ENCODE results near the gene KPNA2. TPM values are rescaled to one million over a fixed set of nuclear protein-coding genes. Genes with fewer than 3 reads are reported as not detected.
A peak's percentile ranks its signal among the peaks of the same experiment; 100 is the strongest.

Gene KPNA2
- total RNA-seq, 5 donors from 2014 or later (not counting 1 experiment from before 2014, with no cell fraction given), result 10.1 to 58.1 (median 13.9) TPM

- DNase-seq (no peak), ATAC-seq (replicated peaks in 1 of 4) (no peak)
- POLR2A ChIA-PET, result no interaction called here
- H3K4me3 Mint-ChIP-seq, result no peak overlapping the region
- CTCF ChIA-PET, result interaction anchor here in 1 of 2 donors (0.5 kb wide), 1 partner anchor 51 kb away, joined by 4 read pairs; no protein-coding TSS in a partner anchor
- no peak overlapping the region for H3K27ac ChIP-seq (ENCODE audit: low read length)
- no peaks in the 10 kb centered on the region for H3K36me3 ChIP-seq (ENCODE audit: control insufficient read depth in 2 of 2, extremely low read depth in 1 of 2, insufficient read depth in 1 of 2, low read length in 1 of 2)
- H3K9me3 ChIP-seq, result no peaks in the 10 kb centered on the region
- H3K4me1 Mint-ChIP-seq, result no peaks in the 10 kb centered on the region
- H3K36me3 Mint-ChIP-seq, result no peaks in the 10 kb centered on the region
- H3K9me3 Mint-ChIP-seq, result no peaks in the 10 kb centered on the region
- no peaks in the 10 kb centered on the region for H3K4me1 ChIP-seq (ENCODE audit: control insufficient read depth in 1 of 2, extremely low read depth in 1 of 2, insufficient read depth in 2 of 2, low read length in 2 of 2)
- H3K27me3 Mint-ChIP-seq, result no peaks in the 10 kb centered on the region
- no peak overlapping the region for H3K27ac Mint-ChIP-seq
- H3K4me3 ChIP-seq (ENCODE audit: control insufficient read depth in 1 of 2, extremely low read depth in 1 of 2, low read length in 1 of 2), result no peak overlapping the region
- no peaks in the 10 kb centered on the region for H3K27me3 ChIP-seq (replicated peaks in 1 of 2; ENCODE audit: control insufficient read depth in 2 of 2, extremely low read depth in 1 of 2, insufficient read depth in 2 of 2, low read length in 1 of 2)
- WGBS (ENCODE audit: insufficient coverage), result no CpG with 5 or more reads among the region's 3 CpGs
Measured at GRCh38 chr17:68004201-68004600, 31.3 kb upstream of the KPNA2 start.

DNA sequence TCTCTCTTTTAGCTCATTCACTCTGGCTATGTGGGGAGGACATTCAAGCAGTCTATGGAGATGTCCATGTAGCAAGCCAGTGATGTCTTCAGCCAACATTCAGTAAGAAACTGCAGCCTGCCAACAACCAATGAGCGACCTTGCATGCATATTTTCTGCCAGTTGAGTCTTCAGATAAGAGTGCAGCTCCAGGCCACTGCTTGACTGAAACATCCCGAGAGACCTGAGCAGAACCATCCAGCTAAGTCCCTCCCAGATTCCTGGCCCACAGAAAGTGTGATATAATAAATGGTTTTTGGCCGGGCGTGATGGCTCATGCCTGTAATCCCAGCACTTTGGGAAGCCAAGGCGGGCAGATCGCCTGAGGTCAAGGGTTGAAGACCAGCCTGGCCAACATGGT lies 28.7 kb upstream of the KPNA2 start:
- Histone ChIP-seq H3K36me3 (ENCODE audit: control insufficient read depth in 2 of 2, extremely low read depth in 1 of 2, insufficient read depth in 1 of 2, low read length in 1 of 2) (no peaks in the 10 kb centered on the region), H3K27ac (ENCODE audit: low read length) (no peak overlapping the region), H3K9me3 (no peaks in the 10 kb centered on the region), H3K4me3 (ENCODE audit: control insufficient read depth in 1 of 2, extremely low read depth in 1 of 2, low read length in 1 of 2) (no peak overlapping the region), H3K4me1 (ENCODE audit: control insufficient read depth in 1 of 2, extremely low read depth in 1 of 2, insufficient read depth in 2 of 2, low read length in 2 of 2) (peaks cover 0 to 5% of the 10 kb centered on the region in 2 experiments), H3K27me3 (replicated peaks in 1 of 2; ENCODE audit: control insufficient read depth in 2 of 2, extremely low read depth in 1 of 2, insufficient read depth in 2 of 2, low read length in 1 of 2) (peaks cover 0 to 5% of the 10 kb centered on the region in 2 experiments)
- POLR2A ChIA-PET, result no interaction called here
- H3K4me3 Mint-ChIP-seq, result no peak overlapping the region
- H3K36me3 Mint-ChIP-seq, result no peaks in the 10 kb centered on the region
- 93% methylated on average over 2 of the region's 6 CpGs for WGBS (ENCODE audit: insufficient coverage)
- DNase-seq (no peak), ATAC-seq (replicated peaks in 1 of 4) (no peak)
- no peak overlapping the region for H3K27ac Mint-ChIP-seq
- peaks cover 4 to 9% (median 5%) of the 10 kb centered on the region in 3 donors for H3K4me1 Mint-ChIP-seq
- no peaks in the 10 kb centered on the region for H3K27me3 Mint-ChIP-seq
- H3K9me3 Mint-ChIP-seq, result no peaks in the 10 kb centered on the region
- CTCF ChIA-PET, result interaction anchor here in 1 of 2 donors (0.5 kb wide), 1 partner anchor 29 kb away, joined by 4 read pairs; the partner anchor contains the start of gene KPNA2

DNA sequence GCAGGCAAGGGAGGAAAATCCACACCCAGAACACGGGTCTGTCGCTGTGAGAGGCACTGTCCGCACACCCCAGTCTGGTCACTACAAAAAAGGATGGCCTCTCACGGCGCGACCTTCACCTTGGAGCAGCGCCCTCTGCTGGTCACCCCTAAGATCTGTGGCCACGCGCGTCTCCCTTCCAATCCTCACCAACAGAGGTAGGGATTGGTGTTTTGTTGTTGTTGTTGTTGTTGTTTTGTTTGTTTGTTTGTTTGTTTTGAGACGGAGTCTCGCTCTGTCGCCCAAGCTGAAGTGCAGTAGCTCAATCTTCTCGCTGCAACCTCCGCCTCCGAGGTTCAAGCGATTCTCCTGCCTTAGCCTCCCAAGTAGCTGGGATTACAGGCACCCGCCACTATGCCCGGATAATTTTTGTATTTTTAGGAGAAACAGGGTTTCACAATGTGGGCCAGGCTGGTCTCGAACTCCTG lies 24.3 kb upstream of the KPNA2 start:
- no peak overlapping the region for H3K27ac Mint-ChIP-seq
- DNase-seq, result peak in 28 of 35 experiments; percentile 11 to 74 (median 43)
- CTCF ChIA-PET, result interaction anchor here (0.7 kb wide), 2 partner anchors 8 to 54 kb away, joined by 3 to 4 read pairs; no protein-coding TSS in a partner anchor
- peaks cover 0 to 5% of the 10 kb centered on the region in 2 experiments for H3K27me3 ChIP-seq (replicated peaks in 1 of 2; ENCODE audit: control insufficient read depth in 2 of 2, extremely low read depth in 1 of 2, insufficient read depth in 2 of 2, low read length in 1 of 2)
- WGBS (ENCODE audit: insufficient coverage), result 52% methylated on average over 9 of the region's 20 CpGs
- no peaks in the 10 kb centered on the region for H3K9me3 Mint-ChIP-seq
- peak overlapping the region in 1 of 2 donors; percentile 24 for H3K4me3 ChIP-seq (ENCODE audit: control insufficient read depth in 1 of 2, extremely low read depth in 1 of 2, low read length in 1 of 2)
- H3K36me3 ChIP-seq (ENCODE audit: control insufficient read depth in 2 of 2, extremely low read depth in 1 of 2, insufficient read depth in 1 of 2, low read length in 1 of 2), result no peaks in the 10 kb centered on the region
- peaks cover 0 to 5% of the 10 kb centered on the region in 2 experiments for H3K4me1 ChIP-seq (ENCODE audit: control insufficient read depth in 1 of 2, extremely low read depth in 1 of 2, insufficient read depth in 2 of 2, low read length in 2 of 2)
- H3K27ac ChIP-seq (ENCODE audit: low read length), result no peak overlapping the region
- H3K27me3 Mint-ChIP-seq, result no peaks in the 10 kb centered on the region
- peaks cover 5 to 9% (median 8%) of the 10 kb centered on the region in 3 donors for H3K4me1 Mint-ChIP-seq
- no peaks in the 10 kb centered on the region for H3K36me3 Mint-ChIP-seq
- POLR2A ChIA-PET, result no interaction called here
- no peaks in the 10 kb centered on the region for H3K9me3 ChIP-seq
- H3K4me3 Mint-ChIP-seq, result peak overlapping the region; percentile 36 to 53 (median 41)
- peak; percentile 52 to 75 (median 66) for ATAC-seq (replicated peaks in 1 of 4)

GRCh38 chr17:68013385-68013784 lies 22.1 kb upstream of the KPNA2 start:
- CTCF ChIA-PET, result no interaction called here
- H3K9me3 Mint-ChIP-seq, result no peaks in the 10 kb centered on the region
- H3K36me3 Mint-ChIP-seq, result no peaks in the 10 kb centered on the region

DNA sequence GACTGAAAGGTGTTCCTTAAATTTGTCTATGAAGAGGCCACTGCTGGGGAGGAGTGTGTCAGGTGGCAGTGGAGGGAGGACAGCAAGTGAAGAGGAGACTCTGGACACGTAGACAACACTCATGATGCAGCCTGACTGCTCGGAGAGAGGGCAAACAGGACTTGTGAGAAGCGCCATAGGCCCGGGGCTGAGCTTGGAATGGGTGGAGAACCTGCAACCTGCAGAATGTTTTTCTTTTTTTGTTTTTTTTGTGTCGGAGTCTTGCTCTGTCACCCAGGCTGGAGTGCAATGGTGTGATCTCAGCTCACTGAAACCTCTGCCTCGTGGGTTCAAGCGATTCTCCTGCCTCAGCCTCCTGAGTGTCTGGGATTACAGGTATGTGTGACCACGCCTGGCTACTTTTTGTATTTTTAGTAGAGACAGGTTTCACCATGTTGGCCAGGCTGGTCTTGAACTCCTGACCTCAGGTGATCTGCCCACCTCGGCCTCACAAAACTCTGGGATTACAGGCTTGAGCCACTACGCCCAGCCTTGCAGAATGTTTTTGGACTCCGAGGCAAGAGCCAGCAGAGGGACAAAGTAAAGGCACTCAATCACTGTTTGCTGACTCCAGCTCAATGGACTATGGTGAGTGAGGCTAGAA lies 20.3 kb upstream of the KPNA2 start:
- Histone ChIP-seq H3K9me3 (no peaks in the 10 kb centered on the region), H3K27ac (ENCODE audit: low read length) (no peak overlapping the region), H3K36me3 (ENCODE audit: control insufficient read depth in 2 of 2, extremely low read depth in 1 of 2, insufficient read depth in 1 of 2, low read length in 1 of 2) (no peaks in the 10 kb centered on the region), H3K4me3 (ENCODE audit: control insufficient read depth in 1 of 2, extremely low read depth in 1 of 2, low read length in 1 of 2) (no peak overlapping the region), H3K4me1 (ENCODE audit: control insufficient read depth in 1 of 2, extremely low read depth in 1 of 2, insufficient read depth in 2 of 2, low read length in 2 of 2) (peaks cover 0 to 10% of the 10 kb centered on the region in 2 experiments), H3K27me3 (replicated peaks in 1 of 2; ENCODE audit: control insufficient read depth in 2 of 2, extremely low read depth in 1 of 2, insufficient read depth in 2 of 2, low read length in 1 of 2) (peaks cover 0 to 4% of the 10 kb centered on the region in 2 experiments)
- 86% methylated on average over 10 of the region's 11 CpGs for WGBS (ENCODE audit: insufficient coverage)
- ATAC-seq (replicated peaks in 1 of 4) (no peak), DNase-seq (no peak)
- Mint-ChIP-seq H3K4me3 (no peak overlapping the region), H3K27me3 (peaks cover 3% of the 10 kb centered on the region in 2 donors), H3K27ac (peak overlapping the region in 1 of 2 donors; percentile 4), H3K9me3 (no peaks in the 10 kb centered on the region), H3K4me1 (peaks cover 14 to 27% (median 23%) of the 10 kb centered on the region in 3 donors), H3K36me3 (no peaks in the 10 kb centered on the region)
- ChIA-PET POLR2A (no interaction called here), CTCF (interaction anchor here (0.6 to 0.7 kb wide), 2 partner anchors 12 to 260 kb away, joined by 3 to 5 read pairs; no protein-coding TSS in a partner anchor)

More at GRCh38 chr17:68013385-68013784, 22.1 kb upstream of the KPNA2 start:
- H3K4me1 Mint-ChIP-seq, result peaks cover 7 to 17% (median 14%) of the 10 kb centered on the region in 3 donors
- no peak for DNase-seq
- Histone ChIP-seq H3K4me3 (ENCODE audit: control insufficient read depth in 1 of 2, extremely low read depth in 1 of 2, low read length in 1 of 2) (no peak overlapping the region), H3K9me3 (no peaks in the 10 kb centered on the region), H3K27me3 (replicated peaks in 1 of 2; ENCODE audit: control insufficient read depth in 2 of 2, extremely low read depth in 1 of 2, insufficient read depth in 2 of 2, low read length in 1 of 2) (peaks cover 0 to 5% of the 10 kb centered on the region in 2 experiments), H3K36me3 (ENCODE audit: control insufficient read depth in 2 of 2, extremely low read depth in 1 of 2, insufficient read depth in 1 of 2, low read length in 1 of 2) (no peaks in the 10 kb centered on the region), H3K27ac (ENCODE audit: low read length) (no peak overlapping the region), H3K4me1 (ENCODE audit: control insufficient read depth in 1 of 2, extremely low read depth in 1 of 2, insufficient read depth in 2 of 2, low read length in 2 of 2) (peaks cover 0 to 5% of the 10 kb centered on the region in 2 experiments)
- H3K4me3 Mint-ChIP-seq, result no peak overlapping the region
- H3K27me3 Mint-ChIP-seq, result no peaks in the 10 kb centered on the region
- no peak overlapping the region for H3K27ac Mint-ChIP-seq
- no peak for ATAC-seq (replicated peaks in 1 of 4)
- POLR2A ChIA-PET, result interaction anchor here in 1 of 2 donors (0.6 kb wide), 1 partner anchor 124 kb away, joined by 4 read pairs; no protein-coding TSS in a partner anchor

GRCh38 chr17:68016838-68017237 lies 18.7 kb upstream of the KPNA2 start:
- Histone ChIP-seq H3K4me3 (ENCODE audit: control insufficient read depth in 1 of 2, extremely low read depth in 1 of 2, low read length in 1 of 2) (no peak overlapping the region), H3K9me3 (no peaks in the 10 kb centered on the region), H3K36me3 (ENCODE audit: control insufficient read depth in 2 of 2, extremely low read depth in 1 of 2, insufficient read depth in 1 of 2, low read length in 1 of 2) (no peaks in the 10 kb centered on the region), H3K4me1 (ENCODE audit: control insufficient read depth in 1 of 2, extremely low read depth in 1 of 2, insufficient read depth in 2 of 2, low read length in 2 of 2) (peaks cover 0 to 10% of the 10 kb centered on the region in 2 experiments), H3K27me3 (replicated peaks in 1 of 2; ENCODE audit: control insufficient read depth in 2 of 2, extremely low read depth in 1 of 2, insufficient read depth in 2 of 2, low read length in 1 of 2) (no peaks in the 10 kb centered on the region), H3K27ac (ENCODE audit: low read length) (no peak overlapping the region)
- POLR2A ChIA-PET, result no interaction called here
- DNase-seq (no peak), ATAC-seq (replicated peaks in 1 of 4) (no peak)
- peaks cover 3% of the 10 kb centered on the region in 2 donors for H3K27me3 Mint-ChIP-seq
- CTCF ChIA-PET, result no interaction called here
- H3K4me3 Mint-ChIP-seq, result no peak overlapping the region
- WGBS (ENCODE audit: insufficient coverage), result no CpG with 5 or more reads among the region's 2 CpGs
- peaks cover 14 to 24% (median 23%) of the 10 kb centered on the region in 3 donors for H3K4me1 Mint-ChIP-seq
- peaks cover 0 to under 1% (median 0%) of the 10 kb centered on the region in 3 donors for H3K9me3 Mint-ChIP-seq
- no peaks in the 10 kb centered on the region for H3K36me3 Mint-ChIP-seq
- H3K27ac Mint-ChIP-seq, result no peak overlapping the region
